Measurements from ENCODE around the gene GTF2IRD2. TPM values are rescaled to one million over a fixed set of nuclear protein-coding genes. Genes with fewer than 3 reads are reported as not detected.
A peak's percentile ranks its signal among the peaks of the same experiment; 100 is the strongest.
"Not testable (repeated sequence)": the region's sequence is repeated elsewhere in the genome, so short reads cannot be mapped to it uniquely, and the experiment has no call there.

GTF2IRD2 gene
- total RNA-seq, 1 donor from 2014 or later = 5.3 TPM

DNA sequence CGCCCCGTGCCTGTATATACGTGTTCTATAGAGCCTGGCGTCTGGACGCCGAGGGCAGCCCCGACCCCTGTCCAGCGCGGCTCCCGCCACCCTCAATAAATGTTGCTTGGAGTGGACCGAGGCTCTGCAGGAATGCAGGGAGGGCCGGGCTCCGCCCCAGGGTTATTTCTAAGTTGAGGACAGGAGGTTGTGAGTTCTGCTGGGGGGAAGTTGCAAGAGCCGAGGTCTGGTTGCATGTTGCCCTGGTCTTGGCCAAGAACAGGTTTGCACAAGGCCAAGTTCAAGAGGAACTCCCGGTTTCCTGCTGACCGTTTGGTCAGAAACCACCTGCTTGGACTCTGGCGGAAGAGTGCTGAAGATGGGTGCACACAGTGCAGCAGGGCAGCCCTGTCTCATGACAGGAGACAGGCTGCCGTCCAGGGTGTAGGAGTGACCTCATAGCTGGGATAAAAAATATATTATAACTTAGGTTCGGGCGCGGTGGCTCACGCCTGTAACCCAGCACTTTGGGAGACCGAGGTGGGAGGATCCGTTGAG is 62.1 kb downstream of the GTF2IRD2 start:
- not testable (repeated sequence) for H3K27ac ChIP-seq (ENCODE audit: low read depth, low read length); H3K9me3 Mint-ChIP-seq (ENCODE audit: unreplicated experiment); H3K4me3 Mint-ChIP-seq (ENCODE audit: unreplicated experiment); H3K27ac Mint-ChIP-seq (ENCODE audit: unreplicated experiment); H3K79me2 ChIP-seq (ENCODE audit: insufficient read depth, low read length); H3K36me3 ChIP-seq (ENCODE audit: insufficient read depth, low read length); H3K4me2 ChIP-seq (ENCODE audit: low read length); H4K20me1 ChIP-seq (ENCODE audit: insufficient read depth, low read length); H2AFZ ChIP-seq (ENCODE audit: low read depth, low read length); H3K4me3 ChIP-seq (ENCODE audit: insufficient read depth, low read depth, low read length); H3K4me1 ChIP-seq (ENCODE audit: insufficient read depth, low read length); H3K27me3 ChIP-seq (ENCODE audit: insufficient read depth, low read length); H3K9ac ChIP-seq (ENCODE audit: low read length); H3K4me1 Mint-ChIP-seq (ENCODE audit: low read depth, unreplicated experiment); H3K36me3 Mint-ChIP-seq (ENCODE audit: low read depth, unreplicated experiment); H3K9me3 ChIP-seq (ENCODE audit: insufficient read depth, low read depth, low read length); DNase-seq (ENCODE audit: low read depth); H3K27me3 Mint-ChIP-seq (ENCODE audit: low read depth, unreplicated experiment); FAIRE-seq

- not testable (repeated sequence) for H3K4me3 Mint-ChIP-seq (ENCODE audit: unreplicated experiment); FAIRE-seq; H4K20me1 ChIP-seq (ENCODE audit: insufficient read depth, low read length); H3K9ac ChIP-seq (ENCODE audit: low read length); H3K27ac ChIP-seq (ENCODE audit: low read depth, low read length); H3K36me3 ChIP-seq (ENCODE audit: insufficient read depth, low read length); H3K4me1 ChIP-seq (ENCODE audit: insufficient read depth, low read length); H3K27ac Mint-ChIP-seq (ENCODE audit: unreplicated experiment); H3K4me2 ChIP-seq (ENCODE audit: low read length); H3K9me3 ChIP-seq (ENCODE audit: insufficient read depth, low read depth, low read length); H2AFZ ChIP-seq (ENCODE audit: low read depth, low read length); H3K4me3 ChIP-seq (ENCODE audit: insufficient read depth, low read depth, low read length); H3K79me2 ChIP-seq (ENCODE audit: insufficient read depth, low read length); H3K4me1 Mint-ChIP-seq (ENCODE audit: low read depth, unreplicated experiment); H3K27me3 Mint-ChIP-seq (ENCODE audit: low read depth, unreplicated experiment); H3K36me3 Mint-ChIP-seq (ENCODE audit: low read depth, unreplicated experiment); H3K9me3 Mint-ChIP-seq (ENCODE audit: unreplicated experiment); H3K27me3 ChIP-seq (ENCODE audit: insufficient read depth, low read length)
- peak; percentile 41 for DNase-seq (ENCODE audit: low read depth)
These were observed 62.8 kb downstream of the GTF2IRD2 start for GRCh38 chr7:74788369-74789150.

GRCh38 chr7:74783595-74783994 is 67.8 kb downstream of the GTF2IRD2 start:
- H3K79me2 ChIP-seq (ENCODE audit: insufficient read depth, low read length); H3K36me3 ChIP-seq (ENCODE audit: insufficient read depth, low read length); H3K4me3 Mint-ChIP-seq (ENCODE audit: unreplicated experiment); H3K27me3 Mint-ChIP-seq (ENCODE audit: low read depth, unreplicated experiment); H3K27ac ChIP-seq (ENCODE audit: low read depth, low read length); H3K36me3 Mint-ChIP-seq (ENCODE audit: low read depth, unreplicated experiment); H3K9me3 Mint-ChIP-seq (ENCODE audit: unreplicated experiment); H3K4me2 ChIP-seq (ENCODE audit: low read length); DNase-seq (ENCODE audit: low read depth); H3K9me3 ChIP-seq (ENCODE audit: insufficient read depth, low read depth, low read length); FAIRE-seq; H3K4me3 ChIP-seq (ENCODE audit: insufficient read depth, low read depth, low read length); H3K4me1 Mint-ChIP-seq (ENCODE audit: low read depth, unreplicated experiment); H4K20me1 ChIP-seq (ENCODE audit: insufficient read depth, low read length); H3K27ac Mint-ChIP-seq (ENCODE audit: unreplicated experiment); H3K27me3 ChIP-seq (ENCODE audit: insufficient read depth, low read length); H2AFZ ChIP-seq (ENCODE audit: low read depth, low read length); H3K4me1 ChIP-seq (ENCODE audit: insufficient read depth, low read length); H3K9ac ChIP-seq (ENCODE audit: low read length): not testable (repeated sequence)

DNA sequence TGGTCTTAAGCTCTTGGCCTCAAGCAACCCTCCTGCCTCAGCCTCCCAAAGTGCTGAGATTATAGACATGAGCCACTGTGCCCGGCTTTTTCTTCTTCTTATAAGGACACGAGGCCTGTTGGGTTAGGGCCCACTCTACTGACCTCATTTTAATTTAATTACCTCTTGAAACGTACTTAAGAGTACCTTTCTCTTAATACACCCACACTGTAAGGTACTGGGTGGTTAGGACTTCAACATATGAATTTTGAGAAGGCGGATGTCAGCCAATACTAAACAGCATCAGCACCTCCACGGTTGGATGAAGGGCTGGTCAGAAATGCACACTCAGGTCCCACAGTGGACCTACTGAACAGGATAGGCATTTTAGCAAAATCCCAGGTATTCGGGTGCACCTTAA is 69.7 kb downstream of the GTF2IRD2 start:
- not testable (repeated sequence) for H3K36me3 ChIP-seq (ENCODE audit: insufficient read depth, low read length); H3K27ac Mint-ChIP-seq (ENCODE audit: unreplicated experiment); H3K27me3 ChIP-seq (ENCODE audit: insufficient read depth, low read length); H3K27ac ChIP-seq (ENCODE audit: low read depth, low read length); DNase-seq (ENCODE audit: low read depth); H3K79me2 ChIP-seq (ENCODE audit: insufficient read depth, low read length); H3K4me3 Mint-ChIP-seq (ENCODE audit: unreplicated experiment); H3K9me3 Mint-ChIP-seq (ENCODE audit: unreplicated experiment); H2AFZ ChIP-seq (ENCODE audit: low read depth, low read length); FAIRE-seq; H3K9me3 ChIP-seq (ENCODE audit: insufficient read depth, low read depth, low read length); H3K9ac ChIP-seq (ENCODE audit: low read length); H4K20me1 ChIP-seq (ENCODE audit: insufficient read depth, low read length); H3K4me1 ChIP-seq (ENCODE audit: insufficient read depth, low read length); H3K4me3 ChIP-seq (ENCODE audit: insufficient read depth, low read depth, low read length); H3K27me3 Mint-ChIP-seq (ENCODE audit: low read depth, unreplicated experiment); H3K36me3 Mint-ChIP-seq (ENCODE audit: low read depth, unreplicated experiment); H3K4me2 ChIP-seq (ENCODE audit: low read length); H3K4me1 Mint-ChIP-seq (ENCODE audit: low read depth, unreplicated experiment)

GRCh38 chr7:74779053-74779452 is 72.4 kb downstream of the GTF2IRD2 start:
- not testable (repeated sequence) for H2AFZ ChIP-seq (ENCODE audit: low read depth, low read length); H3K27ac ChIP-seq (ENCODE audit: low read depth, low read length); H3K4me3 Mint-ChIP-seq (ENCODE audit: unreplicated experiment); H3K4me2 ChIP-seq (ENCODE audit: low read length); H3K9me3 Mint-ChIP-seq (ENCODE audit: unreplicated experiment); H3K79me2 ChIP-seq (ENCODE audit: insufficient read depth, low read length); H3K27me3 Mint-ChIP-seq (ENCODE audit: low read depth, unreplicated experiment); FAIRE-seq; H3K9ac ChIP-seq (ENCODE audit: low read length); H3K36me3 ChIP-seq (ENCODE audit: insufficient read depth, low read length); DNase-seq (ENCODE audit: low read depth); H3K4me1 Mint-ChIP-seq (ENCODE audit: low read depth, unreplicated experiment); H4K20me1 ChIP-seq (ENCODE audit: insufficient read depth, low read length); H3K4me3 ChIP-seq (ENCODE audit: insufficient read depth, low read depth, low read length); H3K36me3 Mint-ChIP-seq (ENCODE audit: low read depth, unreplicated experiment); H3K27me3 ChIP-seq (ENCODE audit: insufficient read depth, low read length); H3K4me1 ChIP-seq (ENCODE audit: insufficient read depth, low read length); H3K9me3 ChIP-seq (ENCODE audit: insufficient read depth, low read depth, low read length); H3K27ac Mint-ChIP-seq (ENCODE audit: unreplicated experiment)

DNA sequence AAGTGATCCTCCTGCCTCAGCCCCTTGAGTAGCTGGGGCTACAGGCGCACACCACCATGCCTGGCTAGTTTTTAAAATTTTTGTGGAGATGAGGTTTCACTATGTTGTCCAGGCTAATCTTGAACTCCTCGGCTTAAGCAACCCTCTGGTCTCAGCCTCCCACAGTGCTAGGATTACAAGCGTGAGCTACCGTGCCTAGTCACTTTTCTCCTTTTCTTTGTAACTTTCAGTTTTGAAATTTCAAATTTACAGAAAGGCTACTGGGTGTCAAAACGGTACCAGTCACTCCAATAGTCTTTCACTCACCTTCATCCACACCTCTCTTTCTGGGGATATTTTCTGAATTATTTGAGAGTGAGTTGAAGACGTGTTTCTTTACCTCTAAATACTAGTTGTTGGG is 76.3 kb downstream of the GTF2IRD2 start:
- H3K27me3 Mint-ChIP-seq (ENCODE audit: low read depth, unreplicated experiment); H3K27ac ChIP-seq (ENCODE audit: low read depth, low read length); H3K9ac ChIP-seq (ENCODE audit: low read length); FAIRE-seq; H3K9me3 ChIP-seq (ENCODE audit: insufficient read depth, low read depth, low read length); H3K36me3 ChIP-seq (ENCODE audit: insufficient read depth, low read length); H3K4me2 ChIP-seq (ENCODE audit: low read length); H3K4me3 Mint-ChIP-seq (ENCODE audit: unreplicated experiment); H3K9me3 Mint-ChIP-seq (ENCODE audit: unreplicated experiment); H3K36me3 Mint-ChIP-seq (ENCODE audit: low read depth, unreplicated experiment); H3K27ac Mint-ChIP-seq (ENCODE audit: unreplicated experiment); H4K20me1 ChIP-seq (ENCODE audit: insufficient read depth, low read length); H3K4me1 ChIP-seq (ENCODE audit: insufficient read depth, low read length); DNase-seq (ENCODE audit: low read depth); H2AFZ ChIP-seq (ENCODE audit: low read depth, low read length); H3K27me3 ChIP-seq (ENCODE audit: insufficient read depth, low read length); H3K79me2 ChIP-seq (ENCODE audit: insufficient read depth, low read length); H3K4me3 ChIP-seq (ENCODE audit: insufficient read depth, low read depth, low read length); H3K4me1 Mint-ChIP-seq (ENCODE audit: low read depth, unreplicated experiment): not testable (repeated sequence)

Measured in astrocyte (in vitro differentiated cells and primary cell).